Measurements from ENCODE around the gene IL4I1.

IL4I1 gene

GRCh38 chr19:49857061-49857837 lies 39.4 kb downstream of the IL4I1 start:
- Histone ChIP-seq H3K9ac (ENCODE audit: low read length) (no peak overlapping the region), H3K27ac (ENCODE audit: low read length) (no peak overlapping the region), H3K36me3 (ENCODE audit: control insufficient read depth, low read depth, low read length) (peaks cover 40% of the 10 kb centered on the region)

DNA sequence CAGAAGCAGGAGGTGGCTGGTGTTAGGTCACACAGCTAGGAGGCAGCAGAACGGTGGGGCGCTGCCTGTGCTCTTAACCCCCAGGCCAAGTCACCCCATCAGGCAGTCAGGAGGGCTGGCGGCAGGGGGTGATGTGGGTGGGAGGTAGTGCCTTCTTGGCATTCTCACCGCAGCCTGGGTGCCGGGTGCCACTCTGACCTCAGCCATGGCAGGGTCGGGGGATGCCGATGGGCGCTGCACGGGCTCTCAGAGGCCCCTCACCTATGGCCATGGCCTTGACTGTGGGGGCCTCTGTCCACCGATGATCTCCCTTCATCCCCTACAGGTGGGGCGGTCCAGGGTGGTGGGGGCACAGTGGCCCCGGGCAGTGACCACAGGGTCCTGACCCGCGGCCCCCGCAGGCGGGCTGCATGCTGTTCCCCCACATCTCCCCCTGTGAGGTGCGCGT lies 40.1 kb downstream of the IL4I1 start:
- Histone ChIP-seq H3K27me3 (ENCODE audit: control insufficient read depth, insufficient read depth, low read length) (no peaks in the 10 kb centered on the region), H3K36me3 (ENCODE audit: control insufficient read depth, low read depth, low read length) (peaks cover 37% of the 10 kb centered on the region), H3K9me3 (ENCODE audit: control insufficient read depth, low read depth, low read length) (no peaks in the 10 kb centered on the region), H3K27ac (ENCODE audit: low read length) (no peak overlapping the region), H3K4me3 (ENCODE audit: low read length) (no peak overlapping the region), H3K9ac (ENCODE audit: low read length) (no peak overlapping the region), H3K4me1 (ENCODE audit: control insufficient read depth, low read depth, low read length) (peaks cover 6% of the 10 kb centered on the region)

More at GRCh38 chr19:49857061-49857837, 39.4 kb downstream of the IL4I1 start:
- no peaks in the 10 kb centered on the region for H3K27me3 ChIP-seq (ENCODE audit: control insufficient read depth, insufficient read depth, low read length)
- H3K9me3 ChIP-seq (ENCODE audit: control insufficient read depth, low read depth, low read length): no peaks in the 10 kb centered on the region
- no peak overlapping the region for H3K4me3 ChIP-seq (ENCODE audit: low read length)
- peaks cover 4% of the 10 kb centered on the region for H3K4me1 ChIP-seq (ENCODE audit: control insufficient read depth, low read depth, low read length)

GRCh38 chr19:49855676-49856573 lies 40.8 kb downstream of the IL4I1 start:
- no peak overlapping the region for H3K27ac ChIP-seq (ENCODE audit: low read length)
- H3K4me3 ChIP-seq (ENCODE audit: low read length): no peak overlapping the region
- peaks cover 6% of the 10 kb centered on the region for H3K4me1 ChIP-seq (ENCODE audit: control insufficient read depth, low read depth, low read length)
- no peak overlapping the region for H3K9ac ChIP-seq (ENCODE audit: low read length)
- peaks cover 32% of the 10 kb centered on the region for H3K36me3 ChIP-seq (ENCODE audit: control insufficient read depth, low read depth, low read length)
- no peaks in the 10 kb centered on the region for H3K27me3 ChIP-seq (ENCODE audit: control insufficient read depth, insufficient read depth, low read length)
- H3K9me3 ChIP-seq (ENCODE audit: control insufficient read depth, low read depth, low read length): no peaks in the 10 kb centered on the region

DNA sequence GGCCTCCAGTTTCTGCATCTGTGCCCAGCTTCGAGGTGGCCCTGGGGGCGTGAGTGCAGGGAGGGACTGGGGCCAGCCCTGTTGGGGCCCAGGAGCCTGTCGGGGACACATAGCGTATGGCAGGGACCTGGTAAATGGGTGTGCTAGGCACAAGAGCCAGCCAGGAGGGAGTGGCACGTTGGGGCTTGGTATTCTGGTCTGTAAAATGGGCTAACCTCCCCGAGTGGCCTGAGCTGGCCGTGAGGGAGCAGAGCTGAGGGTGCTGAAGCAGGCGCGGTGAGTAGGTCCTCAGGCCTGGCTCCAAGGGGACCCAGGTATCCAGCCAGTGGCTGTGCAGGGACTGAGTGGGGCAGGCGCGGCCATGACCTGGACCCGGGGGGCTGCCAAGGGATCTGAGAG lies 41.4 kb downstream of the IL4I1 start:
- Histone ChIP-seq H3K4me1 (ENCODE audit: control insufficient read depth, low read depth, low read length) (peaks cover 6% of the 10 kb centered on the region), H3K4me3 (ENCODE audit: low read length) (no peak overlapping the region), H3K27me3 (ENCODE audit: control insufficient read depth, insufficient read depth, low read length) (no peaks in the 10 kb centered on the region), H3K9me3 (ENCODE audit: control insufficient read depth, low read depth, low read length) (no peaks in the 10 kb centered on the region), H3K9ac (ENCODE audit: low read length) (no peak overlapping the region), H3K27ac (ENCODE audit: low read length) (no peak overlapping the region), H3K36me3 (ENCODE audit: control insufficient read depth, low read depth, low read length) (peaks cover 27% of the 10 kb centered on the region)

DNA sequence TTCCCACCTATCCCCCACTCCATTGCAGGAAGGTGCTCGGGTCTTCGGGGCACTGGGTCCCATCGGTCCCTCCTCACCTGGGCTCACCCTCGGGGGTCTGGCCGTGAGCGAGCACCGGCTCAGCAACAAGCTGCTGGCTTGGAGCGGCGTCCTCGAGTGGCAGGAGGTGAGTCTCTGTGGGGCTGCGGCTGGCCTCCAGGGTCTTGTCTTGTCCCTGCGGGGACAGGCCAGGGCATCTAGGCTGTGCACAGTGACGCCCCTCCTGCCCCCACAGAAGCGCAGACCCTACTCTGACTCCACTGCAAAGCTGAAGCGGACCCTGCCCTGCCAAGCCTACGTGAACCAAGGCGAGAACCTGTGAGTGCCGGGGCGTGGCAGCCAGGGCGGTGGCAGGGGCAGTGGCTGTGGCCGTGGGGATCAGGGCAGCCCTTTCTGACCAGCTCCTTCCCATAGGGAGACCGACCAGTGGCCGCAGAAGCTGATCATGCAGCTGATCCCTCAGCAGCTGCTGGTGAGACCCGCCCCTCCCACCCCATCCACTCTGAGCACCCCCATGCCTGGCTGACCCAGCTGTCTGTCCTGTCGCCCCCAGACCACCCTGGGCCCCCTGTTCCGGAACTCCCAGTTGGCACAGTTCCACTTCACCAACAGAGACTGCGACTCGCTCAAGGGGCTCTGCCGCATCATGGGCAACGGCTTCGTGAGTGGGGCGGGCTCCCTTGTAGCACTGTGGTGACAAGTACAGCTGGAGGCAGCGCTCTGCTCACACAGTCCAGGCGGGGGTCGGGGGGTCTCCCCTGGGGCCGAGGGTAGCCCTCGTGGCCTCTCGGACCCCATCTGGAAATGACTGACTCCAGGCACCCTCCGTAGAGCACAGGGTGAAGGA lies 42.1 kb downstream of the IL4I1 start:
- Histone ChIP-seq H3K9ac (ENCODE audit: low read length) (no peak overlapping the region), H3K36me3 (ENCODE audit: control insufficient read depth, low read depth, low read length) (peaks cover 27% of the 10 kb centered on the region), H3K4me3 (ENCODE audit: low read length) (no peak overlapping the region), H3K27ac (ENCODE audit: low read length) (no peak overlapping the region), H3K27me3 (ENCODE audit: control insufficient read depth, insufficient read depth, low read length) (no peaks in the 10 kb centered on the region), H3K4me1 (ENCODE audit: control insufficient read depth, low read depth, low read length) (peaks cover 6% of the 10 kb centered on the region), H3K9me3 (ENCODE audit: control insufficient read depth, low read depth, low read length) (no peaks in the 10 kb centered on the region)

GRCh38 chr19:49853852-49854377 lies 42.8 kb downstream of the IL4I1 start:
- no peak overlapping the region for H3K9ac ChIP-seq (ENCODE audit: low read length)
- no peaks in the 10 kb centered on the region for H3K27me3 ChIP-seq (ENCODE audit: control insufficient read depth, insufficient read depth, low read length)
- peaks cover 6% of the 10 kb centered on the region for H3K4me1 ChIP-seq (ENCODE audit: control insufficient read depth, low read depth, low read length)
- no peak overlapping the region for H3K4me3 ChIP-seq (ENCODE audit: low read length)
- H3K27ac ChIP-seq (ENCODE audit: low read length): no peak overlapping the region
- peaks cover 26% of the 10 kb centered on the region for H3K36me3 ChIP-seq (ENCODE audit: control insufficient read depth, low read depth, low read length)
- no peaks in the 10 kb centered on the region for H3K9me3 ChIP-seq (ENCODE audit: control insufficient read depth, low read depth, low read length)

DNA sequence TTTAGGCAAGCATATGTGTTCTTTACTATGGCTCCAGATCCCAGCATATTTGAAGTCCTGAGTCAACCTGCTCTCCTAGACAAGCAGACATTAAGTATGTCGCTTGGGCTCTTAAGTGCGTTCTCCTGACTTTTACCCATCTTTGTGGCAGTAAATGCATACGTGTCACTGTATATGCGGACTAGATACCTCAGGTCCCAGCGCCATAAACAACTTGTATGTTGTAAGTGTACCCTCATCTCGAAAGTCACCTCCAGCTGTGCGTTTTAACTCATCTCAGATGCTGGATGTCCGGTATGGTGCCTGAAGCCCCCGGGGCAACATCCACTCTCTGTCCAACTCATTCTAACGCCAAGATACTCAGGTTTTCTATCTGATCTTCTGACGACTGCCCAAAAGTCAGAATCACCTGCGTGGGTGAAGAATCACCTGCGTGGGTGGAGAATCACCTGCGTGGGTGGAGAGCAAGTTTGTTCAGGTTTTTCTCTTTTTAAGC lies 44.0 kb downstream of the IL4I1 start:
- Histone ChIP-seq H3K27ac (ENCODE audit: low read length) (no peak overlapping the region), H3K4me3 (ENCODE audit: low read length) (peak overlapping the region; percentile 74)

GRCh38 chr19:49851456-49852259 lies 45.0 kb downstream of the IL4I1 start:
- peak overlapping the region; percentile 74 for H3K4me3 ChIP-seq (ENCODE audit: low read length)
- peaks cover 6% of the 10 kb centered on the region for H3K4me1 ChIP-seq (ENCODE audit: control insufficient read depth, low read depth, low read length)
- H3K36me3 ChIP-seq (ENCODE audit: control insufficient read depth, low read depth, low read length): peaks cover 14% of the 10 kb centered on the region
- H3K27ac ChIP-seq (ENCODE audit: low read length): no peak overlapping the region
- peak overlapping the region; percentile 53 for H3K9ac ChIP-seq (ENCODE audit: low read length)
- H3K9me3 ChIP-seq (ENCODE audit: control insufficient read depth, low read depth, low read length): no peaks in the 10 kb centered on the region
- H3K27me3 ChIP-seq (ENCODE audit: control insufficient read depth, insufficient read depth, low read length): no peaks in the 10 kb centered on the region

More for the DNA sequence above, 44.0 kb downstream of the IL4I1 start:
- Histone ChIP-seq H3K9ac (ENCODE audit: low read length) (no peak overlapping the region), H3K36me3 (ENCODE audit: control insufficient read depth, low read depth, low read length) (peaks cover 22% of the 10 kb centered on the region), H3K9me3 (ENCODE audit: control insufficient read depth, low read depth, low read length) (no peaks in the 10 kb centered on the region), H3K27me3 (ENCODE audit: control insufficient read depth, insufficient read depth, low read length) (no peaks in the 10 kb centered on the region), H3K4me1 (ENCODE audit: control insufficient read depth, low read depth, low read length) (peaks cover 6% of the 10 kb centered on the region)

GRCh38 chr19:49850487-49851342 lies 46.0 kb downstream of the IL4I1 start, which contains the start of gene PTOV1:
Gene PTOV1, plus strand, starts transcription at chr19:49851159.
- peaks cover 6% of the 10 kb centered on the region for H3K4me1 ChIP-seq (ENCODE audit: control insufficient read depth, low read depth, low read length)
- H3K36me3 ChIP-seq (ENCODE audit: control insufficient read depth, low read depth, low read length): peaks cover 14% of the 10 kb centered on the region
- peak within 1 kb of the TSS; percentile 74 for H3K4me3 ChIP-seq (ENCODE audit: low read length)
- no peaks in the 10 kb centered on the region for H3K9me3 ChIP-seq (ENCODE audit: control insufficient read depth, low read depth, low read length)
- H3K27ac ChIP-seq (ENCODE audit: low read length): peak within 1 kb of the TSS; percentile 40
- no peaks in the 10 kb centered on the region for H3K27me3 ChIP-seq (ENCODE audit: control insufficient read depth, insufficient read depth, low read length)
- peak within 1 kb of the TSS; percentile 72 for H3K9ac ChIP-seq (ENCODE audit: low read length)

DNA sequence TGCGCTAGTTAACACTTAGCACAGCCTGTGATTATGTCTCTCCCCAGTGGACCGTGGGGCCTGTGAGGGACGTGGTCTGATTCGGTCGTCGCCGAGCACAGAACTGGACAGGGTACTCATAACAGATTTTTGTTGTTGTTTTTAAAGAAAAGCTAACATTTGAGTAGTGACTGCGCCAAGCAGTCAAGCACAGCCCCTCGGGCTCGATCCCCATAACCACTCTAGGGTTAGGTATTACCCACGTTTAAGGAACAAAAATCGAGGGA lies 46.5 kb downstream of the IL4I1 start:
- no peaks in the 10 kb centered on the region for H3K9me3 ChIP-seq (ENCODE audit: control insufficient read depth, low read depth, low read length)
- H3K27ac ChIP-seq (ENCODE audit: low read length): no peak overlapping the region
- peak overlapping the region; percentile 74 for H3K4me3 ChIP-seq (ENCODE audit: low read length)
- H3K4me1 ChIP-seq (ENCODE audit: control insufficient read depth, low read depth, low read length): peaks cover 6% of the 10 kb centered on the region
- H3K36me3 ChIP-seq (ENCODE audit: control insufficient read depth, low read depth, low read length): peaks cover 8% of the 10 kb centered on the region
- no peaks in the 10 kb centered on the region for H3K27me3 ChIP-seq (ENCODE audit: control insufficient read depth, insufficient read depth, low read length)
- no peak overlapping the region for H3K9ac ChIP-seq (ENCODE audit: low read length)

Measured in iPS-18a (cell line).